ENCODE results near the gene HS3ST4.

Gene HS3ST4

DNA sequence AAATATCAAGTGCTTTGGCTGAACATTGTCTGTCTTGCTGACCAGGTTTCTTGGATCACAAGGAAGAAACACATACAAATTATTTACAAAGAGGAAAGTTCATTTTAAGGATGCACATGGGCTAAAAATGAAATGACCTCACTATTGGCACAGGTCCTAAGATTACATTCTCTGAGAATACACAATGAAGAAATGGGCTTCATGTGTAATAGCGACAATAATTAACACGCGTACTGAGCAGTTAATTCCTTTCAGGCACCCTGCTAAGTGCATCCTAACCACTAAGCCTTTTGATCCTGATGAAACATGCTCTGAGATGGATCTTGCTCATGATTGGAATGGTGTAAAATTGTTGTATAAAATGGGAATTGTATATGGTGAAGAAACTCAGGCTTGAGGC lies 429.0 kb downstream of the HS3ST4 start:
- DNase-seq: no peak

GRCh38 chr16:26128296-26128695 lies 436.5 kb downstream of the HS3ST4 start:
- no peak for DNase-seq

DNA sequence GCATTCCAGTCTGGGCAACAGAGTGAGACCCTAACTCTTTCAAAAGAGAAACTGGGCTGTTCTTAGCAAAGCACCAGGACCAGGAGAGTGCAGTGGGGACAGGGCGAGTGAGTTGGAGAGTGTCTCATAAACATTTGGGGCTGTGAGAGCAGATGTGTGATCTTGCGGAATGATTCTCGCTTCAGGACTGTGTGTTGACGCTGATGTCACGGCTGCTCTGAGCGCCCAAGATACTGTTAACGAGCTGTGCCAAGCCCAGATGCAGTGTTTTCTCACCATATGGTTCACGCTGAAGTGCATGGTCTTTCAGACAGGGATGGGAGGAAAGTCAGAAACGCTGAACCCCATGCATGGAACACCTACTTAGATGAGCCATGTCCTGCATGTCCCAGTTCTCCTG lies 438.2 kb downstream of the HS3ST4 start:
- no peak for DNase-seq

DNA sequence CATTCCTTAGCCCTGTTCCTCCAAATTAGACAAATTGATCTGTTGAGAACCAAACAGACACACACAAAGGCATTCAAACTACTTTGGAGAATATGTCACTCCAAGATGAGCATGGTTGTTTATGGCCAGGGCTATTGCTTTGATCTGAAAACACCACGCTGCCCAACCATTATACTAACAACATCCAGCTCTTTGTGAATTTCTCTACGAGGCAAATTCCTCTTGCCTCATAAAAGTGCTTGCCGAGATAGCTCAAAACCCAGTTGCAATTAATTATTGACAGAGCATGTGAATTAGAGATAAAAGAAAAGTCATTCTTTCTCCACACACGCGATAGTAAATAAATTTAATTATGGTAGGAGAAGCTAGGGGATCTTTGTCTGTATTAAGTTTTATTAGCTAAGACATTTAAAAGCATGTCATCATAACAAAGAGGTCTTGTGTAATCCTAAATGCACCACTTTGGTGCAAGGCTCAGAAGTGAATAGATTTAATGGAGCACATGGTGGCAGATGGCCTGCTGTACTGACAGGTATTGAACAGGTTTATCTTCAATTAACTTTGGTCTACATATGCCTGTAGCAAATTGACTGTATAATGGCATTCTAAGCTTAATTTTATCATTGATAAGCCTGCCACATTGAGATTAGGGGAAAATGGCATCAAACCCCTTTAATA lies 441.8 kb downstream of the HS3ST4 start:
- DNase-seq: no peak

GRCh38 chr16:26134588-26134987 lies 442.8 kb downstream of the HS3ST4 start:
- no peak for DNase-seq

- DNase-seq: no peak
These were observed 446.2 kb downstream of the HS3ST4 start for GRCh38 chr16:26137956-26138355.

- DNase-seq: no peak
These were observed 447.3 kb downstream of the HS3ST4 start for GRCh38 chr16:26139091-26139490.

- DNase-seq: no peak
These were observed 448.1 kb downstream of the HS3ST4 start for GRCh38 chr16:26139884-26140283.

- no peak for DNase-seq
These were observed 457.8 kb downstream of the HS3ST4 start for GRCh38 chr16:26149364-26150190.

DNA sequence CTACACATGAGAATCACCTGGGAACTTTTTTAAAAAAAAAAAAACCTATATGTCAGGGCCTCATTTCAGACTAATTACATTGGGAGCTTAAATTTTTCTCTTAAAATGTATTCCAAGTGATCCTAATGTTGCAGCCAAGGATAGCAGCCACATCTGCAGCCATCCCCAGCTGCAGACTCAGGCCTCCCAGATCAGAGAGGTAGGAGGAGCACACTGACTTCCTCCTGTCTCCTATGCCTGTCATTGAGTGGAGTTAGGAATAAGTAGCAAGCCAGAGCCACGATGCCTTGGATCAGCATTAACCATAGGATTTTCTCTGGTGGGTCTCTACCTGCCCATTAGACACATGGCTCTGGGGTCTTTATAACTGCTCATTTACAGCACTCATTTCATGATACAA lies 463.5 kb downstream of the HS3ST4 start:
- DNase-seq: no peak

DNA sequence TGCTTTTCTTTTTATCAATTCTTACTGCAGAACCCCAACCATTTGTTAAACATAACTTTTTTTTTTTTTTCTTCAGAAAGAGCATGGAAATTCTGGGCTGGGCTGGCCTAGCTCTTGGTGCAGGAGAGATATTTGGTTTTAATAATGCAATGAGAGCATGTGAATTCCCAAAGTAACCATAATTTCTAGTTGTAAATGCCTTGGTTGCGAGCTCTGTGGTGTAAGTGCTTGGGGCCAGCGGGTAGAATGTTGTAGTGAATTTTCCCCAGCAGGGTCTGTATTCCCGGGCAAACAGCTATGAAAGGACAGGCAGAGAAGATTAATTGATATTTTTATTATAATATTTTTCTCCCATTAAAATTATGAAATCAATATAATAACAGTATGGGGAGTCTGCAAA lies 465.6 kb downstream of the HS3ST4 start:
- DNase-seq: no peak

DNA sequence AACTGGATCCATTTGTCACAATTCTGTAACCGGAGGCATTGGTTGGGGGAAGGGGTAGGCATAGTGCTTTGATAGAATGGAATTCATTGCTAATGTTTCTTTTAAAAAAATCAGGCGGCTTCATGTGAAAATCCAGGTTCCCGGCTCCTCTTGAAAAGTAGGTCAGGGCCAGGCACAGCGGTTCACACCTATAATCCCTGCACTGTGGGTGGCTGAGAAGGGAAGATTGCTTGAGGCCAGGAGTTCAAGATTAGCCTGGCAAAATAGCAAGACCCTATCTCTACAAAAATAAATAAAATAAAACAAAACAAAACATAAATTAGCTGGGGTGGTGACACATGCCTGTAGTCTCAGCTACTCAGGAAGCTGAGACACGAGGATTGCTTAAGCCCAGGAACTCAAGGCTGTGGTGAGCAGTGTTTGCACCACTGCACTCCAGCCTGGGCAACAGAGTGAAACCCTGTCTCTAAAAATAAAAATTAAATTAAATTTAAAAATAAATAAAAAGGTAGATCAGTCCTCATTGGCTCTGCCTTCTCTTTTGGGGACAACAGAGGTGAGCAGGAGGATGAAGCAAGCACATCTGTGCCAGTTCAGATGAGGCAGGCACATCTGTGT lies 466.5 kb downstream of the HS3ST4 start:
- no peak for DNase-seq

GRCh38 chr16:26161461-26162180 lies 469.9 kb downstream of the HS3ST4 start:
- DNase-seq: no peak

- DNase-seq: no peak
These were observed 477.7 kb downstream of the HS3ST4 start for GRCh38 chr16:26169473-26169872.

DNA sequence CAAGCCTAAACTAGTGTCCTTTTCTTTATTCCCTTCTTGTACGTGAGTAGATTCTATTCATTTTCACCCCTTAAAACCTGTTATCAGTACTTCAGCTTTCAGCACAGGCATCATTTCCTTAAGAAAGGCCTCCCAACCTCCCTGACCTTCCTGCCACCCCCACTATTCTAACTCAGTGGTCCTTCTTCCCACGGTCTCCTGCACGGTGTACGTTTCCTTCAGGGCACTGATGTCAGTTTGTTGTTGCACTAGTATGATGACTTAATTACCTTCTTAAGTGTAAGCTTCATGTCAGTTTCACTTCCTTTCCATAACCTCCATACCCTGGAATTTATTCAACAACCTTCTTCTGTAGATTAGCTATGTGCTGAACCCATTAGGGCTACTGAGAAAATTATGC lies 484.2 kb downstream of the HS3ST4 start:
- DNase-seq: no peak

DNA sequence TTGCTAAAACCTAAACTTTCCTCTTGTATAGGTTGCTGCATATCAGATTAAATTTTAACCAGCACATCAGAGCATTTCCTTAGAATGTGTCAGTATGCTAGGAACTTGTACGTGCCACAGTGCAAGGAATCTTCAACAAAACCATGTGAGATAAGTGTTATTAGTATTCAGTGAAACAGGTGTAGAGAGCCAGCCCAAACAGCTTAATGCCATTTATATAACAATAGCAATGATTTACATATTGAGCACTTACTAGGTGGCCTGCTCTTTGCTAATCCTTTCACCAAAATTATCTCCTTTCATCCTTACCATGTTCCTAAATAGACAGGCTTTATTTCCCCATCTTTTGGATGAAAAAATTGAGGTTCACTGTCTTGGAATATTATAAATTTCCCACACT lies 485.7 kb downstream of the HS3ST4 start:
- no peak for DNase-seq

DNA sequence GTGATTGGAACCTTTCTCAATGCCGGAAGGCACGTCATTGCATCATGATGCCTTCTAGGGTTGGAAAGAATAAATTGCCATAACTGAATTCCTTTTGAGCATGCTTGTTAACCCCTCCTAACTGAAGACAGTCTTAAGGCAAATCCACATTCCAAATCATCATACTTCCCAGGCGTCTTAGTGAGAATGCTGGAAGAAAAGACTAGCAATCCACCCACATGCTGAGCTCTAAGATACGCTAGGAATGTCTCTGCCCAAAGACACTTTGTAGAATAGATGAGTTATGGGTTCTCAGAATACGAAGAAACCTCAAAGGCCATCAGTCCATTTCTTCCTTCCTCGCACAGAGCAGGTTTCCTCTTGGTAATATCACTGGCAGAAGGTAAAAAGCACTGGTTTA lies 486.5 kb downstream of the HS3ST4 start:
- DNase-seq: no peak

DNA sequence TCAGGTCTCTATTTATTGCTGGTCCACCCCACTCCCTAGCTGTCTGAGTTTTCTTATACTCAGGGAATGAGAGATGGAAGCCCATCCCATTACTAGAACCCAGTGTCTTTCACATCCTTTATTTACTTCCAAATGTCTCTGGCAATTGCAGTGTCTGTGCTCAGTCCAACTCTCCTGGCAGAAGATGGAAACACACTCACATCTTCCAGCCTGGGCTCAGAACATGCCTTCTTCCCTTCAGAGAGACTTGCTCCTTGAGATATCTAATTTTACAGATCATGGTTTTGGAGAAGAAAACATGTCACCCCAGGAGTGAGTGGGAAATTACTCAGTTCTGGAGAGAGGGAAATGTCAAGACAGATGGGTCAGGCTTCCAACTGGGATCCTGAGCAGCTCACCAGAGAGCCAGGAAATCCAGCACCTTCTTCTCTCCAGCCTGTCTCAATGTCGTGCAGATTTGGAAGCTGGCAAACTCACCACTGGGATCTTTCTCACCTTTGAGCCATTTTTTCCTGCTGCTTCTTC lies 494.4 kb downstream of the HS3ST4 start:
- DNase-seq: no peak
